ENCODE measurements around the gene DNAH2. TPM values are rescaled to one million over a fixed set of nuclear protein-coding genes. Genes with fewer than 3 reads are reported as not detected.

Gene DNAH2
- total RNA-seq, 1 experiment from 2014 or later, result 2.0 TPM

- no peak for TF ChIP-seq SIN3A (IDR thresholded peaks at IDR 0.05; ENCODE audit: low read depth)
Observed at GRCh38 chr17:7824021-7824924, 106.7 kb downstream of the DNAH2 start (continued).

GRCh38 chr17:7825206-7825990, 107.9 kb downstream of the DNAH2 start:
- Histone ChIP-seq H3K27me3 (ENCODE audit: insufficient read depth, low read length) (no peaks in the 10 kb centered on the region), H3K79me2 (ENCODE audit: insufficient read depth, low read length) (no peaks in the 10 kb centered on the region), H3K36me3 (ENCODE audit: control insufficient read depth in 1 of 2, insufficient read depth in 2 of 2, low read length in 2 of 2) (no peaks in the 10 kb centered on the region), H3K4me1 (ENCODE audit: control insufficient read depth in 1 of 2, insufficient read depth in 2 of 2, low read length in 2 of 2) (peaks cover 0 to 15% of the 10 kb centered on the region in 2 experiments; a peak in 2 of 4 replicates), H3K9ac (ENCODE audit: low read length) (no peak overlapping the region), H3K27ac (ENCODE audit: low read depth, low read length) (no peak overlapping the region), H4K20me1 (ENCODE audit: insufficient read depth) (no peaks in the 10 kb centered on the region), H3K4me3 (replicated peaks in 1 of 2; ENCODE audit: low read depth in 1 of 2, low read length in 2 of 2) (no peak overlapping the region), H3K9me2 (ENCODE audit: insufficient read depth) (no peaks in the 10 kb centered on the region), H3K4me2 (ENCODE audit: low read length) (peak overlapping the region; percentile 7; the same call in 1 of the 2 replicates), H2AFZ (ENCODE audit: low read depth, low read length, poor library complexity, severe bottlenecking) (peak overlapping the region; percentile 66), H3K9me3 (ENCODE audit: control insufficient read depth in 1 of 2, insufficient read depth in 1 of 2, low read depth in 1 of 2, low read length in 2 of 2) (no peaks in the 10 kb centered on the region)
- BruUV-seq (replicated peaks), result no TSS peak
- ChIA-PET CTCF (interaction anchor here (0.8 to 3.6 kb wide), 18 partner anchors 8 to 232 kb away, joined by 3 to 25 read pairs (median 4); partner anchors contain the start of gene NAA38), RAD21 (ENCODE audit: low non-redundant PET in 1 of 2, low total read pairs in 2 of 2, uncharacterized antibody in 2 of 2, unreplicated experiment in 2 of 2) (interaction anchor here in 1 of 2 experiments (0.5 to 1.7 kb wide), 4 partner anchors 17 to 233 kb away, joined by 3 to 6 read pairs (median 4); partner anchors contain the start of gene NAA38), POLR2A (interaction anchor here (0.5 to 1.4 kb wide), 5 partner anchors 9 to 76 kb away, joined by 3 to 10 read pairs (median 4); partner anchors contain the start of genes KDM6B and NAA38)
- ATAC-seq (peak; percentile 72), DNase-seq (ENCODE audit: low read depth, low spot score) (no peak)
- intact Hi-C loops (cut with micrococcal nuclease), result no loop called here
- TF ChIP-seq SP1 (IDR thresholded peaks at IDR 0.05; ENCODE audit: low read depth) (no peak), EZH2 (IDR thresholded peaks at IDR 0.05) (no peak), ZNF274 (IDR thresholded peaks at IDR 0.05; ENCODE audit: low read depth, low read length) (no peak), RAD21 (IDR thresholded peaks at IDR 0.05; ENCODE audit: low read depth) (peak; percentile 27; the same call in 1 of the 2 replicates), SRF (IDR thresholded peaks at IDR 0.05; ENCODE audit: low read depth) (no peak), TCF7L2 (IDR thresholded peaks at IDR 0.05; ENCODE audit: borderline replicate concordance, extremely low read depth, insufficient read depth, insufficient read length) (peak; percentile 30), CTCF (IDR thresholded peaks at IDR 0.05 in 2 of 3, conservative IDR thresholded peaks at IDR 0.05 in 1 of 3; ENCODE audit: borderline replicate concordance in 1 of 3, insufficient read depth in 1 of 3, low read depth in 2 of 3, low read length in 2 of 3) (peak in 2 of 3 experiments; percentile 36 to 43; a peak in 4 of 6 replicates), SIN3A (IDR thresholded peaks at IDR 0.05; ENCODE audit: low read depth) (no peak)
